Activated T-cell treated with anti-CD3 and anti-CD28 coated beads, Interleukin-2, amount 50 U/mL, for 4 hours (primary cell): ENCODE data around the gene VPS26C. TPM values are rescaled to one million over a fixed set of nuclear protein-coding genes. Genes with fewer than 3 reads are reported as not detected.
A peak's percentile ranks its signal among the peaks of the same experiment; 100 is the strongest.
"Not testable (repeated sequence)": the region's sequence is repeated elsewhere in the genome, so short reads cannot be mapped to it uniquely, and the experiment has no call there.

ENCODE experiments used
- ATAC-seq, 2 donors: fragments of 200-7000 bp; cut with Tn5 transposase; one replicate each; pipeline ENCODE4 v1.10.0; 2021
- DNase-seq: peaks from one replicate; pipeline ENCODE4 v3.0.0-alpha.2; 2020
- H3K27me3 Mint-ChIP-seq: one replicate; pipeline ENCODE4 v1.8.0; 2021; ENCODE audit warnings: low read depth, mixed read lengths
- H3K36me3 Mint-ChIP-seq: one replicate; pipeline ENCODE4 v1.8.0; 2022; ENCODE audit warnings: mixed read lengths; ENCODE audit not compliant: insufficient read depth
- H3K4me1 Mint-ChIP-seq: one replicate; pipeline ENCODE4 v1.8.0; 2021; ENCODE audit warnings: low read depth, mixed read lengths
- H3K4me3 Mint-ChIP-seq: one replicate; pipeline ENCODE4 v1.8.0; 2021; ENCODE audit warnings: mild to moderate bottlenecking, moderate library complexity, mixed read lengths
- H3K9me3 Mint-ChIP-seq: one replicate; pipeline ENCODE4 v1.8.0; 2021; ENCODE audit warnings: mixed read lengths
- total RNA-seq, 3 donors: library from RNA; stranded (reverse); gene quantifications; one replicate each; pipeline ENCODE4 v1.2.1, GENCODE V29; 2021

Gene VPS26C
- 10 to 100 TPM; 35.7 to 48.2 (median 44.6) TPM for total RNA-seq

- Mint-ChIP-seq H3K9me3 (no peaks in the 10 kb centered on the region), H3K36me3 (peaks cover 5% of the 10 kb centered on the region), H3K27me3 (no peaks in the 10 kb centered on the region), H3K4me1 (peaks cover 36% of the 10 kb centered on the region), H3K4me3 (peak within 1 kb of the TSS; percentile 92)
- peak; percentile 97 for DNase-seq
- ATAC-seq: peak; percentile 92
Observed at GRCh38 chr21:37267269-37268185, at the start of gene VPS26C. Gene VPS26C (minus strand): TSS chr21:37267334. CDS start chr21:37267294, 40 bp downstream.

- H3K4me1 Mint-ChIP-seq, H3K36me3 Mint-ChIP-seq, ATAC-seq, H3K4me3 Mint-ChIP-seq, DNase-seq: not testable (repeated sequence)
- peaks cover 12% of the 10 kb centered on the region for H3K9me3 Mint-ChIP-seq
- H3K27me3 Mint-ChIP-seq: peaks cover 13% of the 10 kb centered on the region
Observed at GRCh38 chr21:37316072-37316471, 48.9 kb upstream of the VPS26C start.

- Mint-ChIP-seq H3K4me3 (no peak overlapping the region), H3K27me3 (peaks cover 2% of the 10 kb centered on the region), H3K4me1 (no peaks in the 10 kb centered on the region), H3K9me3 (no peaks in the 10 kb centered on the region), H3K36me3 (no peaks in the 10 kb centered on the region)
- ATAC-seq (no peak), DNase-seq (no peak)
Observed at GRCh38 chr21:37300114-37300751, 33.1 kb upstream of the VPS26C start.

GRCh38 chr21:37297364-37297763 lies 30.2 kb upstream of the VPS26C start:
- H3K9me3 Mint-ChIP-seq: no peaks in the 10 kb centered on the region
- ATAC-seq (no peak), DNase-seq (no peak)

DNA sequence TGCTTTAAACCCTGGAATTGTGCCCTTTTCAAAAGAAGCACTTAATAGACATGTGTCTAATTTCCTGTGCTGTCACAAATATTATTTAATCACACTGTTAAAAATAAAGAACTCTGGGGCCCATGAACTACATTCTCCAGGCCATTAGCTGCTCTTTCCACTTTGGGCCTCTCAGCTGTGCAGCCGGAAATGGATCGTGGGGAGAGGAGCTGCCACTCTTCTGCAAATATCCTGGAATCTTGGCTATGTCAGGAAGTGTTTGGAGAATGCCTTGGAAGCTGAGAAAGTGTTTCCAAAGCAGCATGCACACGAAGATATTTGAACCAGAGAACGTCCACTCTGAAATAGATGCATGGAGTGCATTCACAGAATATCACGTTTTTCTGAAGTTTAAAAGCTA lies 27.5 kb upstream of the VPS26C start:
- ATAC-seq: no peak
- Mint-ChIP-seq H3K27me3 (peaks cover 13% of the 10 kb centered on the region), H3K4me3 (no peak overlapping the region), H3K36me3 (no peaks in the 10 kb centered on the region), H3K9me3 (no peaks in the 10 kb centered on the region), H3K4me1 (no peaks in the 10 kb centered on the region)
- DNase-seq: no peak

More at GRCh38 chr21:37297364-37297763, 30.2 kb upstream of the VPS26C start:
- Mint-ChIP-seq H3K36me3 (no peaks in the 10 kb centered on the region), H3K4me3 (no peak overlapping the region), H3K27me3 (peaks cover 11% of the 10 kb centered on the region), H3K4me1 (no peaks in the 10 kb centered on the region)

- Mint-ChIP-seq H3K9me3 (no peaks in the 10 kb centered on the region), H3K4me3 (no peak overlapping the region), H3K27me3 (peaks cover 13% of the 10 kb centered on the region), H3K36me3 (no peaks in the 10 kb centered on the region), H3K4me1 (no peaks in the 10 kb centered on the region)
- ATAC-seq (no peak), DNase-seq (no peak)
Observed at GRCh38 chr21:37292941-37293340, 25.8 kb upstream of the VPS26C start.

DNA sequence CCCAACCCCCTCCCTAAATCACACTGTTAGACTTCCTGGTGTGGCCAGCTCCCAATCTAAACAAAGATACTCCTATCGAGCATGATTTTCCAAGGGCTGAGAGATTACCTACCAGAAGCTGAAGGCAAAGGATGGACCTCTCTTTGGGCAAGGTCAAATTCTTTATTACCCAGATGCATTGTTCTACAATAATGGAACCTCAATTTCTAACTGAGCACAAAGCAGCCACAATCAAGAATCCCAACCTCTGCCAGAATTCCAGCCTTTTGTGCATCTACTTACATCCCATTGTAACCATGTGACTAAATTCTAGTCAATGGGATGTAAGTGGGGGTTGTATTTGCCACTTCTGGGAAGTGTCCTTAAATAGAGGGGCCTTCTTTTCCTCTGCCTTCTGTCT lies 24.9 kb upstream of the VPS26C start:
- no peaks in the 10 kb centered on the region for H3K4me1 Mint-ChIP-seq
- H3K9me3 Mint-ChIP-seq: no peaks in the 10 kb centered on the region
- DNase-seq (no peak), ATAC-seq (no peak)
- no peak overlapping the region for H3K4me3 Mint-ChIP-seq
- H3K27me3 Mint-ChIP-seq: peaks cover 13% of the 10 kb centered on the region
- no peaks in the 10 kb centered on the region for H3K36me3 Mint-ChIP-seq

GRCh38 chr21:37283191-37283710 lies 16.1 kb upstream of the VPS26C start:
- H3K9me3 Mint-ChIP-seq, H3K27me3 Mint-ChIP-seq, H3K4me3 Mint-ChIP-seq, ATAC-seq, H3K36me3 Mint-ChIP-seq, H3K4me1 Mint-ChIP-seq, DNase-seq: not testable (repeated sequence)

DNA sequence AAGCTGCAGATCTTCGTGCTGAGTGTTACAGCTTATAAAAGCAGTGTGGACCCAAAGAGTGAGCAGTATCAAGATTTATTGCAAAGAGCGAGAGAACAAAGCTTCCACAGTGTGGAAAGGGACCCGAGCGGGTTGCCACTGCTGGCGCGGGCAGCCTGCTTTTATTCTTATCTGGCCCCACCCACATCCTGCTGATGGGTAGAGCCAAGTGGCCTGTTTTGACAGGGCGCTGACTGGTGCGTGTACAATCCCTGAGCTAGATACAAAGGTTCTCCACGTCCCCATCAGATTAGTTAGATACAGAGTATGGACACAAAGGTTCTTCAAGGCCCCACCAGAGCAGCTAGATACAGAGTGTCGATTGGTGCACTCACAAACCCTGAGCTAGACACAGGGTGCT lies 15.5 kb upstream of the VPS26C start:
- H3K4me1 Mint-ChIP-seq, DNase-seq, H3K36me3 Mint-ChIP-seq, ATAC-seq, H3K27me3 Mint-ChIP-seq, H3K9me3 Mint-ChIP-seq: not testable (repeated sequence)
- peak overlapping the region; percentile 81 for H3K4me3 Mint-ChIP-seq

GRCh38 chr21:37281993-37282392 lies 14.9 kb upstream of the VPS26C start:
- no peak for DNase-seq
- ATAC-seq: peak; percentile 57 to 63
- H3K4me3 Mint-ChIP-seq: peak overlapping the region; percentile 81
- H3K27me3 Mint-ChIP-seq: no peaks in the 10 kb centered on the region
- peaks cover 6% of the 10 kb centered on the region for H3K4me1 Mint-ChIP-seq
- H3K9me3 Mint-ChIP-seq: no peaks in the 10 kb centered on the region
- no peaks in the 10 kb centered on the region for H3K36me3 Mint-ChIP-seq

DNA sequence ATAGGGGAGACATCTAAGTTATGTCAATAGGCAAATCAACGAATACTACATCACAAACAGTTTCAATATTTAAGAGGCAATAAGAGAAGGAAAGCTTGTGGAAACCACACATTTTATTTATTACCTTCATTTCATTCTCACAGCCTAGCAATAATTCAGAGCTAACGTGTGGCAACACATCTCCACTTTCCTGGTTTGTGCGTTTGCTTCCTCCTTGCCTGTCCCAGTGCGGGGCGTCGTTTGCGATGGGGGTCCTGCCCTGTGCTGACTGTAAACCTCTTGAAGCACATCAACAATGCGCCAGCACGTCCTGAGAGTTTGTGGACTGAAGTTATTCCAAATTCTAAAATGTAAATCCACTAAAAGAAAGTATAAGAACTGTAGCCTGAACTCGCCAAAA lies 14.4 kb upstream of the VPS26C start:
- H3K4me1 Mint-ChIP-seq: peaks cover 6% of the 10 kb centered on the region
- peak overlapping the region; percentile 35 for H3K4me3 Mint-ChIP-seq
- H3K9me3 Mint-ChIP-seq: no peaks in the 10 kb centered on the region
- H3K36me3 Mint-ChIP-seq: no peaks in the 10 kb centered on the region
- no peak for DNase-seq
- no peaks in the 10 kb centered on the region for H3K27me3 Mint-ChIP-seq
- no peak for ATAC-seq

DNA sequence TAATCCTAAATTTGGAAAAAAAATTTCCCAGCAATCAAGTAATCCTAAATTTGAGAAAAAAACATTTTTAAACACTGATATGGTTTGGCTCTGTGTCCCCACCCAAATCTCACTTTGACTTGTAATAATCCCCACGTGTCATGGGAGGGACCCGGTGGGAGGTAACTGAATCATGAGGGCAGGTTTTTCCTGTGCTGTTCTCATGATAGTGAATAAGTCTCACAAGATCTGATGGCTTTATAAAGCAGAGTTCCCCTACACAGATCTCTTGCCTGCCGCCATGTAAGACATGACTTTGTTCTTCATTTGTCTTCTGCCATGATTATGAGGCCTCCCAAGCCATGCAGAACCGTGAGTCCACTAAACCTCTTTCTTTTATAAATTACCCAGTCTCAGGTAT lies 12.1 kb upstream of the VPS26C start:
- H3K4me1 Mint-ChIP-seq, ATAC-seq, H3K36me3 Mint-ChIP-seq, H3K4me3 Mint-ChIP-seq, H3K9me3 Mint-ChIP-seq, DNase-seq, H3K27me3 Mint-ChIP-seq: not testable (repeated sequence)

GRCh38 chr21:37278199-37278598 lies 11.1 kb upstream of the VPS26C start:
- no peaks in the 10 kb centered on the region for H3K36me3 Mint-ChIP-seq
- peaks cover 1% of the 10 kb centered on the region for H3K27me3 Mint-ChIP-seq
- H3K4me1 Mint-ChIP-seq: peaks cover 6% of the 10 kb centered on the region
- DNase-seq: no peak
- no peaks in the 10 kb centered on the region for H3K9me3 Mint-ChIP-seq
- no peak overlapping the region for H3K4me3 Mint-ChIP-seq
- no peak for ATAC-seq

GRCh38 chr21:37276377-37276776 lies 9.2 kb upstream of the VPS26C start:
- Mint-ChIP-seq H3K9me3 (no peaks in the 10 kb centered on the region), H3K36me3 (no peaks in the 10 kb centered on the region), H3K4me1 (no peaks in the 10 kb centered on the region), H3K4me3 (no peak overlapping the region), H3K27me3 (peaks cover 1% of the 10 kb centered on the region)
- DNase-seq (no peak), ATAC-seq (no peak)
